ENCODE measurements around the gene MRPL24.
"Not testable (repeated sequence)": the region's sequence is repeated elsewhere in the genome, so short reads cannot be mapped to it uniquely, and the experiment has no call there.

Gene MRPL24

GRCh38 chr1:156740741-156741480 lies at the start of gene MRPL24:
MRPL24 (minus strand) TSS chr1:156741088; CDS start chr1:156738704, 2,384 bp downstream.
- peak; percentile 97 for DNase-seq

- no peak for DNase-seq
Measured at GRCh38 chr1:156789621-156790318, 48.9 kb upstream of the MRPL24 start.

- DNase-seq, result no peak
Measured at GRCh38 chr1:156788136-156788535, 47.2 kb upstream of the MRPL24 start.

- no peak for DNase-seq
Measured at GRCh38 chr1:156786640-156787039, 45.8 kb upstream of the MRPL24 start.

GRCh38 chr1:156785458-156785857 lies 44.6 kb upstream of the MRPL24 start:
- DNase-seq, result no peak

- DNase-seq, result no peak
Measured at GRCh38 chr1:156781585-156782186, 40.8 kb upstream of the MRPL24 start.

GRCh38 chr1:156777573-156777972 lies 36.7 kb upstream of the MRPL24 start:
- DNase-seq, result no peak

- no peak for DNase-seq
Measured at GRCh38 chr1:156776942-156777341, 36.1 kb upstream of the MRPL24 start.

- DNase-seq, result peak; percentile 24
Measured at GRCh38 chr1:156775799-156776198, 34.9 kb upstream of the MRPL24 start.

GRCh38 chr1:156773607-156774006 lies 32.7 kb upstream of the MRPL24 start:
- no peak for DNase-seq

GRCh38 chr1:156772728-156773497 lies 32.0 kb upstream of the MRPL24 start:
- DNase-seq, result no peak

- no peak for DNase-seq
Measured at GRCh38 chr1:156772222-156772621, 31.3 kb upstream of the MRPL24 start.

GRCh38 chr1:156768610-156769295 lies 27.9 kb upstream of the MRPL24 start:
- DNase-seq, result no peak

- DNase-seq, result peak; percentile 42
Measured at GRCh38 chr1:156767879-156768604, 27.2 kb upstream of the MRPL24 start.

- DNase-seq, result peak; percentile 97
Measured at GRCh38 chr1:156767101-156767878, 26.4 kb upstream of the MRPL24 start, which contains the start of gene PRCC. PRCC (plus strand) TSS chr1:156767535; CDS start chr1:156767772, 237 bp downstream.

GRCh38 chr1:156766298-156767100 lies 25.6 kb upstream of the MRPL24 start:
- peak; percentile 35 for DNase-seq

- no peak for DNase-seq
Measured at GRCh38 chr1:156765666-156766065, 24.8 kb upstream of the MRPL24 start.

GRCh38 chr1:156765136-156765535 lies 24.2 kb upstream of the MRPL24 start:
- DNase-seq, result not testable (repeated sequence)

GRCh38 chr1:156760796-156761104 lies 19.9 kb upstream of the MRPL24 start:
- no peak for DNase-seq
